ENCODE data around the gene DDX10. TPM values are rescaled to one million over a fixed set of nuclear protein-coding genes. Genes with fewer than 3 reads are reported as not detected.

The DDX10 gene
- total RNA-seq, 1 donor from 2014 or later: 18.3 TPM

DNA sequence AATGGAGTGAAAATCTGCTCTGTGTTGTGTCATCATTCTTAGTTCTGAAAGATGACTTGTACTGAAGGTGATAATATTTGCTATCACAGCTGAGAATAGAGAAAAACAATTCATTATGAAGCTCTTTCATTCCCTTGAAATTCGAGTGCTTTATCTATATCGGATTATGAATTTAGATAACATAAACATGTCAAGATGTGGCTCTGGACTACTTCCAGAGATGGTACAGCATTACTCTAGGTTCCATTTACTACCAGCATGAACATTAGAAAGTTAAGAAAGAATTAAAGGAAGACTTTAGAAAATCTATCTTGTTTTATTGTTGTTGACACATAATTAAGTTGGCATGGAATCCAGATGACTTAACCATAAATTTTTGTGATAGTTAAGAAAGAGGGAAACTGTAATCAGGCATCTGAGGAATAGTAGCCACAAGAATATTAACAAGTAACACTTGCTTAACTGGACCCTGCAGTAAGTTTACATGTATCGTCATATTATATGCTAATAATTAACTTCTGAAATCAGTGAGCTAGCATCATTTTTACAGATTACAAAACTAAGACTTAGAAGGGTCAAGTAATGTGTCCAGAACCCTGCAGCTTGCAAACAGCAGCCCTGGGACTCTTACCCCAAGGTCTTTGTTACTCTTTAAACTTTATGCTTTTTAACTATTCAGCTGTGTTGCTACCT is 182.6 kb downstream of the DDX10 start:
- intact Hi-C loops (cut with DNase I): no loop called here
- Histone ChIP-seq H3K4me1 (no peaks in the 10 kb centered on the region), H3K9me3 (no peaks in the 10 kb centered on the region), H3K27ac (no peak overlapping the region), H3K4me3 (no peak overlapping the region), H3K27me3 (no peaks in the 10 kb centered on the region), H3K36me3 (no peaks in the 10 kb centered on the region)
- ATAC-seq (no peak), DNase-seq (no peak)
- TF ChIP-seq, protein P1, sequence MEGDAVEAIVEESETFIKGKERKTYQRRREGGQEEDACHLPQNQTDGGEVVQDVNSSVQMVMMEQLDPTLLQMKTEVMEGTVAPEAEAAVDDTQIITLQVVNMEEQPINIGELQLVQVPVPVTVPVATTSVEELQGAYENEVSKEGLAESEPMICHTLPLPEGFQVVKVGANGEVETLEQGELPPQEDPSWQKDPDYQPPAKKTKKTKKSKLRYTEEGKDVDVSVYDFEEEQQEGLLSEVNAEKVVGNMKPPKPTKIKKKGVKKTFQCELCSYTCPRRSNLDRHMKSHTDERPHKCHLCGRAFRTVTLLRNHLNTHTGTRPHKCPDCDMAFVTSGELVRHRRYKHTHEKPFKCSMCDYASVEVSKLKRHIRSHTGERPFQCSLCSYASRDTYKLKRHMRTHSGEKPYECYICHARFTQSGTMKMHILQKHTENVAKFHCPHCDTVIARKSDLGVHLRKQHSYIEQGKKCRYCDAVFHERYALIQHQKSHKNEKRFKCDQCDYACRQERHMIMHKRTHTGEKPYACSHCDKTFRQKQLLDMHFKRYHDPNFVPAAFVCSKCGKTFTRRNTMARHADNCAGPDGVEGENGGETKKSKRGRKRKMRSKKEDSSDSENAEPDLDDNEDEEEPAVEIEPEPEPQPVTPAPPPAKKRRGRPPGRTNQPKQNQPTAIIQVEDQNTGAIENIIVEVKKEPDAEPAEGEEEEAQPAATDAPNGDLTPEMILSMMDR (IDR thresholded peaks at IDR 0.05): no peak

DNA sequence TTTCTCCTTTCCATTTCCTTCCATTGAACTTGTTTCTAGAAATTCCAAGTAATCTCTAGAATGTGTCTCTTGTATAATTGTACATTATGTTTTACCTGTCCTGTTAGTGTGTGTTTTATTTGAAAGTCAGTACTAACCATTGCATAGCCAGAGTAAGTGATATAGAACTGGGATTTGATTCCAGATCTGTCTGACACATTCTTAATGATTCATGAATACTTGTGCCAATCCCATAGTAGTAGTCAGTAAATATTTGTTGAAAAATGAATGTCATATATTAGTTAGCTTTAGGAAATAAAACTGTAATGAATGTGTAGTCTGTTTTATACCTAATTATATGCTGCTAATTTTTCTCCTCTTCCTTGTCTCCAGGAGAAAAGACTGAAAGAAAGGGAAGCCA is 186.9 kb downstream of the DDX10 start:
- H3K27ac ChIP-seq: no peak overlapping the region
- no peak overlapping the region for H3K4me3 ChIP-seq
- TF ChIP-seq, protein P1 (IDR thresholded peaks at IDR 0.05): no peak
- no peak for DNase-seq
- H3K4me1 ChIP-seq: no peaks in the 10 kb centered on the region
- ATAC-seq: no peak
- H3K36me3 ChIP-seq: no peaks in the 10 kb centered on the region
- no peaks in the 10 kb centered on the region for H3K27me3 ChIP-seq
- intact Hi-C loops (cut with DNase I): no loop called here
- no peaks in the 10 kb centered on the region for H3K9me3 ChIP-seq

DNA sequence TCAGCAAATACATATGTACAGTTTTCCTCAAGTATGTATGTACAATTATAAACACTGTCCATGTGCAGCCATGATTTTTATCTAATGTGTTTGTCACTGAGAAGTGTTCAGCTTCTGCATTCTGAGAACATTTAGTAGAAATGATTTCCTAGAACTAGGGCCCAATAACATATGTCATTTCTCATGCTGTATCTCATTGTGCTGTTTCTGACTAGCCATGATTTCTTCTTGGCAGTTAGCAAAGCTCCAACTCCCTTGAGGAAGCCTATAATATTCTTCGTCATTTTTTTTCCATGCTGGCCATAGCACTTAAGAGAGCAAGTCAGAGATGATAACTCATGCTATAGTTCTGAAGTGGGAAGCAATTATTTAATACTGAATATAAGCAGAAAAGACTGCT is 187.8 kb downstream of the DDX10 start:
- Histone ChIP-seq H3K4me3 (no peak overlapping the region), H3K9me3 (no peaks in the 10 kb centered on the region), H3K27me3 (no peaks in the 10 kb centered on the region), H3K36me3 (no peaks in the 10 kb centered on the region), H3K4me1 (no peaks in the 10 kb centered on the region), H3K27ac (no peak overlapping the region)
- TF ChIP-seq, protein P1 (IDR thresholded peaks at IDR 0.05): no peak
- no peak for ATAC-seq
- DNase-seq: no peak
- intact Hi-C loops (cut with DNase I): no loop called here

DNA sequence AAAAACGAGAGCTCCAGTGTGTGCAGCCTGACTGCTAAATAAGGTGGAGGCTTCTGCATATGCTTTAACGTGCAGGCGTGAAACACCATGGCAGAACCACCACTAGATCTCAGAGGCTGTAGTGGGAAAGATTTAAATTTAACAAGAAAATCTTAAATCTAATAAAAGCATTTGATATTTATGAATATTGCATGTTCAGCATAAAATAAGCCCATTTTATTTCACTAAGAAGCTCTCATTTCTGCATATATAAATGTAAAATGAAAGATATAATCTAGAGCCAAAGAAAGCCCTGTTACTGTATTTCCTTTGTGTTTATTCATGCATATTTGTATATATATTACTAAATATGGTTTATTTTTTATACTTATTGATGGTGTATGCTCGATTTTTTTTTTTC is 188.3 kb downstream of the DDX10 start:
- no peaks in the 10 kb centered on the region for H3K9me3 ChIP-seq
- ATAC-seq: no peak
- intact Hi-C loops (cut with DNase I): no loop called here
- DNase-seq: no peak
- no peaks in the 10 kb centered on the region for H3K4me1 ChIP-seq
- no peak overlapping the region for H3K4me3 ChIP-seq
- no peaks in the 10 kb centered on the region for H3K27me3 ChIP-seq
- TF ChIP-seq, protein P1 (IDR thresholded peaks at IDR 0.05): no peak
- no peaks in the 10 kb centered on the region for H3K36me3 ChIP-seq
- H3K27ac ChIP-seq: no peak overlapping the region

DNA sequence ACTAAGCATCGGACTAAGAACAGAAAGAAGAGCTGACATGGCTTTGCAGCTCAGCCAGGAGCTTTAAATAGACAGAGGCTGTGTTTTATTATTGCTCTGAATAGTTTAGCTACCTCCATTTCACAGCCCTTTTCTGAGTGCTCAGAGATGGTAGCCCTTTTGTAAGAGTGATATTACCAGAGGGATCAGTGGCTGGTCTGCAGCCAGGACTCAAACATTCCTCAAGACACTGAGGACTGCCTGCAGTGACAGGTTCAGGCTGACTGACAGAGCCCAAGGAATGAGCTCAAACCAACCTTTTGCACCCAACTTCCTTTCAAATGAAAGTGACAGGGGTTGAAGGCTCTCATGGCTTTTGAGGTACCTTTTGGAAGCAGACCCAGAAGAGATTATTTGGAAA is 189.0 kb downstream of the DDX10 start:
- Histone ChIP-seq H3K27me3 (no peaks in the 10 kb centered on the region), H3K4me1 (no peaks in the 10 kb centered on the region), H3K27ac (peak overlapping the region; percentile 11), H3K36me3 (no peaks in the 10 kb centered on the region), H3K4me3 (peak overlapping the region; percentile 17), H3K9me3 (no peaks in the 10 kb centered on the region)
- no peak for ATAC-seq
- intact Hi-C loops (cut with DNase I): no loop called here
- TF ChIP-seq, protein P1 (IDR thresholded peaks at IDR 0.05): no peak
- no peak for DNase-seq

DNA sequence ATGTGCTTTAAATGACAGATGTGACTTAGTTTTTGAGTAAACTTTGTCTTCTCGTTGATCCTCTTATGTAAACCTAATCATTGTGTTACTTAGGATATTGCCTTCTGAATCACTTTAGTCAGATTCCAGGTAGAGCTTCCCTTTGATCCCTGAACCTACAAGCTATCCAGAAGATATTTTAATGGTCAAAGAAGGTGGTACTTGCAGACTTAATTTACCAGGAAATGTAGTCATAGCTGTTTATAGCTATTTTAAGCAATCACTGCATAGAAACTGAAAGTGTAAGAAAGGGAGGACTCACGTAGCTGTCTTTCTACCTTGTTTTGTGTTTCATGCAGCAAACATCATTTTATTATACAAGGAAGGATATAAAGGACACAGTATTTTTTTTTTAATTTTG is 189.5 kb downstream of the DDX10 start:
- no peaks in the 10 kb centered on the region for H3K4me1 ChIP-seq
- peak overlapping the region; percentile 11 for H3K27ac ChIP-seq
- no peaks in the 10 kb centered on the region for H3K36me3 ChIP-seq
- no peaks in the 10 kb centered on the region for H3K9me3 ChIP-seq
- H3K4me3 ChIP-seq: peak overlapping the region; percentile 17
- intact Hi-C loops (cut with DNase I): no loop called here
- H3K27me3 ChIP-seq: no peaks in the 10 kb centered on the region
- ATAC-seq: no peak
- TF ChIP-seq, protein P1 (IDR thresholded peaks at IDR 0.05): no peak
- DNase-seq: no peak

Data from upper lobe of right lung (tissue), 1 donor.